ENCODE results near the gene SDR42E2.
A peak's percentile ranks its signal among the peaks of the same experiment; 100 is the strongest.

SDR42E2 gene

DNA sequence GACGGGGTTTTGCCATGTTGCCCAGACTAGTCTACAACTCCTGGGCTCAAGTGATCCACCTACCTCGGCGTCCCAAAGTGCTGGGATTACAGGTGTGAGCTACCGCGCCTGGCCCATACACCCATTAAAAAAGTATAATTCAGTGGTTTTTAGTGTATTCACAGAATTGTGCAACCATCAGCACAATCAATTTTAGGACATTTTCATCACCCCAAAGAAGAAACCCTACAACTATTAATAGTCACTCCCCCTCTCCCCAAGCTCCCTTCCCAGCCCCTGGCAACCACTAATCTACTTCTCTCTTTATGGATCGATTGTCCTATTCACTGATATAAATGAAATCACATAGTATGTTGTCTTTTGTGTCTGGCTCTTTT lies 39.9 kb downstream of the SDR42E2 start:
- no peaks in the 10 kb centered on the region for H3K27me3 ChIP-seq
- H3K4me1 ChIP-seq (ENCODE audit: control insufficient read depth in 1 of 2, insufficient read depth in 1 of 2, low read depth in 1 of 2, low read length in 1 of 2) = peaks cover 11 to 13% of the 10 kb centered on the region in 2 experiments
- H3K9me3 ChIP-seq = no peaks in the 10 kb centered on the region
- no peak overlapping the region for H3K27ac ChIP-seq
- H3K4me3 ChIP-seq (ENCODE audit: low read depth in 1 of 2, low read length in 1 of 2) = no peak overlapping the region
- H3K36me3 ChIP-seq = no peaks in the 10 kb centered on the region
- TF ChIP-seq, protein P1, sequence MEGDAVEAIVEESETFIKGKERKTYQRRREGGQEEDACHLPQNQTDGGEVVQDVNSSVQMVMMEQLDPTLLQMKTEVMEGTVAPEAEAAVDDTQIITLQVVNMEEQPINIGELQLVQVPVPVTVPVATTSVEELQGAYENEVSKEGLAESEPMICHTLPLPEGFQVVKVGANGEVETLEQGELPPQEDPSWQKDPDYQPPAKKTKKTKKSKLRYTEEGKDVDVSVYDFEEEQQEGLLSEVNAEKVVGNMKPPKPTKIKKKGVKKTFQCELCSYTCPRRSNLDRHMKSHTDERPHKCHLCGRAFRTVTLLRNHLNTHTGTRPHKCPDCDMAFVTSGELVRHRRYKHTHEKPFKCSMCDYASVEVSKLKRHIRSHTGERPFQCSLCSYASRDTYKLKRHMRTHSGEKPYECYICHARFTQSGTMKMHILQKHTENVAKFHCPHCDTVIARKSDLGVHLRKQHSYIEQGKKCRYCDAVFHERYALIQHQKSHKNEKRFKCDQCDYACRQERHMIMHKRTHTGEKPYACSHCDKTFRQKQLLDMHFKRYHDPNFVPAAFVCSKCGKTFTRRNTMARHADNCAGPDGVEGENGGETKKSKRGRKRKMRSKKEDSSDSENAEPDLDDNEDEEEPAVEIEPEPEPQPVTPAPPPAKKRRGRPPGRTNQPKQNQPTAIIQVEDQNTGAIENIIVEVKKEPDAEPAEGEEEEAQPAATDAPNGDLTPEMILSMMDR (IDR thresholded peaks at IDR 0.05) = no peak

DNA sequence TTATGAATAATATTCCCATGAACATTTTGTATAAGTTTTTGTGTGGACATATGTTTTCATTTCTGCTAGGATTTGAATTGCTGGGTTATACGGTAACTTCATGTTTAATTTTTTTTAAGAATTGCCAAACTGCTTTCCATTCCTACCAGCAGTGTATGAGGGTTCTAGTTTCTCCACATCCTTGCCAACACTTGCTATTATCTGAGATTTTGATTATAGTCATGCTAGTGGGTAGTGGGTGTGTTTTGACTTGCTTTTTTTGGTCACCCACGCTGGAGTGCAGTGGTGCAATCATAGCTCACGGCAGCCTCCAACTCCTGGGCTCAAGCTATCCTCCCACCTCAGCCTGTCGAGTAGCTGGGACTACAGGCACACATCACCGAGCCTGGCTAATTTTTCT lies 40.8 kb downstream of the SDR42E2 start:
- H3K4me1 ChIP-seq (ENCODE audit: control insufficient read depth in 1 of 2, insufficient read depth in 1 of 2, low read depth in 1 of 2, low read length in 1 of 2) = peaks cover 15 to 18% of the 10 kb centered on the region in 2 experiments
- no peaks in the 10 kb centered on the region for H3K27me3 ChIP-seq
- H3K9me3 ChIP-seq = no peaks in the 10 kb centered on the region
- no peak overlapping the region for H3K27ac ChIP-seq
- H3K36me3 ChIP-seq = no peaks in the 10 kb centered on the region
- H3K4me3 ChIP-seq (ENCODE audit: low read depth in 1 of 2, low read length in 1 of 2) = no peak overlapping the region
- TF ChIP-seq, protein P1 (IDR thresholded peaks at IDR 0.05) = no peak

DNA sequence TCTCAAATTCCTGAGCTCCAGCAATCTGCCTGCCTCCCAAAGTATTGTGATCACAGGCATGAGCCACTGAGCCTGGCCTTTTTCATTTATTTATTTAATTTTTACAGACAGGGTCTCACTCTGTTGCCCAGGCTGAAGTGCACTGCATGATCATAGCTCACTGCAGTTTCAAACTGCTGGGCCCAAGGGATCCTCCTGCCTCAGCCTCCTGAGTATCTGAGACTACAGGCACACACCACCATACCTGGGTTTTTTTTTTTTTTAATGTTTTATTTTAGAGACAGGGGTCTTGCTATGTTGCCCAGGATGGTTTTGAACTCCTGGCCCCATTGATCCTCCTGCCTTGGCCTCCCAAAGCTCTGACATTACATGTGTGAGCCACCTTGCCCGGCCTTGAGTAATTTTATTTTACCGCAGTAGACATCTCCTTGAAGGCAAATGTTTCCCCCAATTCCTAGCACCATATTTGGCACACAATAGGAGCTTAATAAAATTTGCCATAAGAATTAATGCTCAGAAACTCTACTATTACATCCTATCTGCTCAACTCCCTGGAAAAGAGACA lies 41.9 kb downstream of the SDR42E2 start:
- TF ChIP-seq, protein P1 (IDR thresholded peaks at IDR 0.05) = no peak
- Histone ChIP-seq H3K4me3 (ENCODE audit: low read depth in 1 of 2, low read length in 1 of 2) (no peak overlapping the region), H3K9me3 (no peaks in the 10 kb centered on the region), H3K27me3 (no peaks in the 10 kb centered on the region), H3K36me3 (no peaks in the 10 kb centered on the region), H3K4me1 (ENCODE audit: control insufficient read depth in 1 of 2, insufficient read depth in 1 of 2, low read depth in 1 of 2, low read length in 1 of 2) (peaks cover 15 to 18% of the 10 kb centered on the region in 2 experiments), H3K27ac (no peak overlapping the region)

DNA sequence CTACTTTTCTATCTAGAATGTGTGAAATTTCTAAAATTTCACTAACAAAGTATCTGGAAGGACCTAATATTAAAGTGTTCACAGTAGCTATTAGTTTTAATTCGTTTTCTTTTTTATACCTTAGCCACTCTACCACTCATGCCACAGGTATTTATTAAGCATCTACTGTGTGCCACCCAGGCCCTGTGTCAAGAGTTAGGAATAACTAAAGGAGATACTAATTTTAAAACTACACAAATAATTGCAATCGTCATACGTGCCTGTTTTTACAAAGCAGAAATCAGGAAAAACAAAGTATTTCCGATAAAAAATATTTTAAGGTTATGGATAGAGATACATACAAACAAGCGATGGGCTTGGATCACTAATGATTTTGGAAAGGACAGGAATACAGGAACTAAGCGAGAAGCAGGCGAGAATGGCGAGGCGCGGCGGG lies 43.3 kb downstream of the SDR42E2 start:
- Histone ChIP-seq H3K4me1 (ENCODE audit: control insufficient read depth in 1 of 2, insufficient read depth in 1 of 2, low read depth in 1 of 2, low read length in 1 of 2) (peaks cover 15 to 18% of the 10 kb centered on the region in 2 experiments), H3K27ac (peak overlapping the region; percentile 60), H3K4me3 (ENCODE audit: low read depth in 1 of 2, low read length in 1 of 2) (peak overlapping the region; percentile 70 to 81), H3K9me3 (no peaks in the 10 kb centered on the region), H3K27me3 (no peaks in the 10 kb centered on the region), H3K36me3 (no peaks in the 10 kb centered on the region)
- TF ChIP-seq, protein P1 (IDR thresholded peaks at IDR 0.05) = no peak

DNA sequence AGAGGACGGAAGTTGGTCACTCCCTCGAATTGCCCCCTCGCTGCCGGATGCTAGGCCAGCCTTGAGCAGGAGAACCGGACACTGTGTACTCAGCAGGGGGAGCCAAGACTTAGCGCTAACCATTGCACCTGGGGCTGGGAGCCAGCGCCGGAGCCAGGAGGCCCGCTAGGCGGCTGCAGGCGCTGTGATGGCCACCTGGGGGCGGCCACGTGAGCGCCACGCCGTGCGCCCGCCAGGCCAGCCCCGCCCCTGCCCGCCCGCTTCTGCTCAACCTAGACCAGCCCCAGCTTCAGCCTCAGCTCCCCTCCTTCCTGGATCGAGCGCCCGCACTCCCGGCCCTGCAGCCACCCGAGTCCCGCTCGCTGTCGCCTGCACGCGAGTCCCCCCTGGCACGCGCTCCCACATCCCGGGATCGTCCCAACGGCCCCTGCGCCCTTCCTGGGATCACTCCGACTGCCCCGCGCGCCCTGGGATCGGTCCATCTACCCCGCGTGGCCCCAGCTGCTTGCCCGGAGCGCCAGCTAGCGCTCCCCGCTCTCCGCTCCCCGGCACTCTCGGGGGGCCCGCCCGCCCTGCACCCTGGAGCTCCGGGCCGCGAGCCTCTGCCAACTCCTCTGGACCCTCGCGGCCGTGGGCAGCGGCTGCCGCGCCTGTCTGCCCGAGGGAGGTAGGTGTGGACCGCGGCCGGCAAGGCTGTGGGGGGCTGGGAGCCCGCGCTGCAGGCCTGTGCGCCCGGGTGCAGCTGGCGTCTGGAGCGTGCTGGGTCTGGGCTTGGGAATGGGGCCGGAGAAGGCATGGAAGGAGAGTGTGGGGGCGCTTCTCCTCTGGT lies 43.9 kb downstream of the SDR42E2 start, which contains the start of gene EEF2K:
Gene EEF2K, plus strand, starts transcription at position 266 of the 829 bp plus-strand sequence. CDS start 19,452 bp downstream, outside the sequence.
- peaks cover 15 to 18% of the 10 kb centered on the region in 2 experiments for H3K4me1 ChIP-seq (ENCODE audit: control insufficient read depth in 1 of 2, insufficient read depth in 1 of 2, low read depth in 1 of 2, low read length in 1 of 2)
- peak within 1 kb of the TSS; percentile 60 for H3K27ac ChIP-seq
- no peaks in the 10 kb centered on the region for H3K36me3 ChIP-seq
- H3K27me3 ChIP-seq = no peaks in the 10 kb centered on the region
- no peaks in the 10 kb centered on the region for H3K9me3 ChIP-seq
- H3K4me3 ChIP-seq (ENCODE audit: low read depth in 1 of 2, low read length in 1 of 2) = peak within 1 kb of the TSS; percentile 70 to 81
- TF ChIP-seq, protein P1 (IDR thresholded peaks at IDR 0.05) = peak; percentile 88
